ENCODE measurements around the gene CDH4. TPM values are rescaled to one million over a fixed set of nuclear protein-coding genes. Genes with fewer than 3 reads are reported as not detected.

CDH4 gene
- total and polyA plus RNA-seq, 11 donors, result 0.04 to 0.54 (median 0.08) TPM; not detected in 1

GRCh38 chr20:61739832-61740118 is 487.7 kb downstream of the CDH4 start:
- H3K9me3 ChIP-seq, result no peaks in the 10 kb centered on the region
- 84 to 89% (median 88%) methylated on average over 8 of the region's 8 CpGs for WGBS, 4 donors
- DNase-seq, result no peak
- no peak for ATAC-seq
- no peak overlapping the region for H3K4me3 ChIP-seq
- H3K36me3 ChIP-seq, result no peaks in the 10 kb centered on the region
- no peak overlapping the region for H3K27ac ChIP-seq
- H3K27me3 ChIP-seq, result peaks cover 0 to 25% (median 4%) of the 10 kb centered on the region in 9 donors
- no peaks in the 10 kb centered on the region for H3K4me1 ChIP-seq
- intact Hi-C loops (cut with DNase I), result no loop called here
- no peak for TF ChIP-seq POLR2A (IDR thresholded peaks at IDR 0.05)

- intact Hi-C loops (cut with DNase I), result no loop called here
- ATAC-seq (no peak), DNase-seq (no peak)
These were observed 490.2 kb downstream of the CDH4 start for GRCh38 chr20:61742097-61742825.

GRCh38 chr20:61743606-61744005 is 491.5 kb downstream of the CDH4 start:
- 87 to 93% (median 92%) methylated on average over 12 to 16 of the region's 16 CpGs for WGBS, 4 donors
- H3K27ac ChIP-seq, result no peak overlapping the region
- no peak overlapping the region for H3K4me3 ChIP-seq
- peaks cover 0 to 18% (median 0%) of the 10 kb centered on the region in 12 donors for H3K9me3 ChIP-seq
- no peaks in the 10 kb centered on the region for H3K4me1 ChIP-seq
- ATAC-seq, result no peak
- intact Hi-C loops (cut with DNase I), result no loop called here
- H3K36me3 ChIP-seq, result no peaks in the 10 kb centered on the region
- no peak for DNase-seq
- peaks cover 0 to 4% (median 0%) of the 10 kb centered on the region in 9 donors for H3K27me3 ChIP-seq
- TF ChIP-seq CTCF (IDR thresholded peaks at IDR 0.05) (no peak), POLR2A (IDR thresholded peaks at IDR 0.05) (no peak)

More at GRCh38 chr20:61742097-61742825, 490.2 kb downstream of the CDH4 start:
- WGBS, 4 donors, result 71 to 80% (median 79%) methylated on average over 16 of the region's 16 CpGs
- H3K9me3 ChIP-seq, result peaks cover 0 to 4% (median 0%) of the 10 kb centered on the region in 12 donors
- no peaks in the 10 kb centered on the region for H3K4me1 ChIP-seq
- TF ChIP-seq POLR2A (IDR thresholded peaks at IDR 0.05) (no peak), CTCF (IDR thresholded peaks at IDR 0.05) (no peak)
- no peaks in the 10 kb centered on the region for H3K36me3 ChIP-seq
- H3K27me3 ChIP-seq, result peaks cover 0 to 11% (median 2%) of the 10 kb centered on the region in 9 donors
- H3K4me3 ChIP-seq, result no peak overlapping the region
- H3K27ac ChIP-seq, result no peak overlapping the region

- intact Hi-C loops (cut with DNase I), result no loop called here
- Histone ChIP-seq H3K36me3 (no peaks in the 10 kb centered on the region), H3K4me1 (no peaks in the 10 kb centered on the region), H3K27ac (no peak overlapping the region), H3K4me3 (no peak overlapping the region), H3K9me3 (peaks cover 0 to 19% (median 0%) of the 10 kb centered on the region in 12 donors), H3K27me3 (no peaks in the 10 kb centered on the region)
- 77 to 83% (median 80%) methylated on average over 17 to 18 of the region's 18 CpGs for WGBS, 4 donors
- DNase-seq (no peak), ATAC-seq (no peak)
- TF ChIP-seq POLR2A (IDR thresholded peaks at IDR 0.05) (no peak), CTCF (IDR thresholded peaks at IDR 0.05) (no peak)
These were observed 492.8 kb downstream of the CDH4 start for GRCh38 chr20:61744691-61745396.
